OCI-LY7 (cell line): ENCODE results near the gene OR51E2.
"Not testable (repeated sequence)": the region's sequence is repeated elsewhere in the genome, so short reads cannot be mapped to it uniquely, and the experiment has no call there.

Source experiments
- EZH2phosphoT487 ChIP-seq: fragments of 200-600 bp; sonication (generic); IDR thresholded peaks from 2 replicates; pipeline ENCODE4 v1.6.1; 2018; ENCODE audit warnings: low read depth, borderline replicate concordance, mild to moderate bottlenecking, mixed run types, antibody characterized with exemption, low read length, moderate library complexity, mixed read lengths
- TF ChIP-seq, protein P1 (sequence below): fragments of 200-600 bp; sonication (generic); conservative IDR thresholded peaks from 2 replicates; pipeline ENCODE4 v1.5.1; 2014; ENCODE audit warnings: mild to moderate bottlenecking, antibody characterized with exemption, low read length, moderate library complexity, mixed read lengths

DNA sequence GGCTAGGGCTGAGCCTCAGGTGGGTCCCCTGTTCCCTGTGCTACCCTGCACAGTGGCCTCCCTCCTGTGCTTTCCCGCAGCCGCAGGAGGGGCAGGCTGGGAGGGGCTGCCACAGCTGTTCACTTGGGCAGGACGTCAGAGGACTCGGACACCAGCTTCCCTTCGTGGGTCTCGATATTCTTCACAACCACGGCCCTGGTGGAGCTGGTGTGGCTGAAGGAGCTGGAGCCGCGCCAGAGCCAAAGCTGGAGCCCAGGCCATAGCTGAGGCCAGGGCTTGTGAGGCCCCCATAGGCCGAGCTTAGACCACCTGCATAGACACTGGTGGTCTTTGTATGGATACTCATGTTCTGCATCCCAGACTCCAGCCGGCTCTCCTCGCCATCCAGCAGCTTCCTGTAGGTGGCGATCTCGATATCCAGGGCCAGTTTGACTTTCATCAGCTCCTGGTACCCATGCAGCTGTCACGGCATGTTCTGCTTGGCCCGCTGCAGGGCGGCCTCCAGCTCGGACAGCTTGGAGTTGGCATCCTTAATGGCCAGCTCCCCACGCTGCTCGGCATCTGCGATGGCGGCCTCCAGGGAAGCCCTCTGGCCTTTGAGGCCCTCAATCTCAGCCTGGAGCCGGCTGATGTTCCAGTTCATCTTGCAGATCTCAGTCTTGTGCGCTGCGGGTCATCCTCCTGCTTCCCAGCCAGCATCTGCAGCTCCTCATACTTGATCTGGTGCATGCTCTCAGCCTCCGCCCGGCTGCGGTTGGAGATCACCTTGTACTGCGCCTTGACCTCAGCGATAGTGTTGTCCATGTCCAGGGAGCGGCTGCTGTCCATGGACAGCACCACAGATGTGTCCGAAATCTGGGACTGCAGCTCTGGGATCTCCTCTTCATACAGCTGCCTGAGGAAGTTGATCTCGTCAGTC is 25.2 kb upstream of the OR51E2 start:
- TF ChIP-seq, protein P1, sequence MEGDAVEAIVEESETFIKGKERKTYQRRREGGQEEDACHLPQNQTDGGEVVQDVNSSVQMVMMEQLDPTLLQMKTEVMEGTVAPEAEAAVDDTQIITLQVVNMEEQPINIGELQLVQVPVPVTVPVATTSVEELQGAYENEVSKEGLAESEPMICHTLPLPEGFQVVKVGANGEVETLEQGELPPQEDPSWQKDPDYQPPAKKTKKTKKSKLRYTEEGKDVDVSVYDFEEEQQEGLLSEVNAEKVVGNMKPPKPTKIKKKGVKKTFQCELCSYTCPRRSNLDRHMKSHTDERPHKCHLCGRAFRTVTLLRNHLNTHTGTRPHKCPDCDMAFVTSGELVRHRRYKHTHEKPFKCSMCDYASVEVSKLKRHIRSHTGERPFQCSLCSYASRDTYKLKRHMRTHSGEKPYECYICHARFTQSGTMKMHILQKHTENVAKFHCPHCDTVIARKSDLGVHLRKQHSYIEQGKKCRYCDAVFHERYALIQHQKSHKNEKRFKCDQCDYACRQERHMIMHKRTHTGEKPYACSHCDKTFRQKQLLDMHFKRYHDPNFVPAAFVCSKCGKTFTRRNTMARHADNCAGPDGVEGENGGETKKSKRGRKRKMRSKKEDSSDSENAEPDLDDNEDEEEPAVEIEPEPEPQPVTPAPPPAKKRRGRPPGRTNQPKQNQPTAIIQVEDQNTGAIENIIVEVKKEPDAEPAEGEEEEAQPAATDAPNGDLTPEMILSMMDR, result not testable (repeated sequence)
- not testable (repeated sequence) for TF ChIP-seq EZH2phosphoT487
